Measurements from ENCODE around the gene RNF167.
"Not testable (repeated sequence)": the region's sequence is repeated elsewhere in the genome, so short reads cannot be mapped to it uniquely, and the experiment has no call there.

The RNF167 gene

DNA sequence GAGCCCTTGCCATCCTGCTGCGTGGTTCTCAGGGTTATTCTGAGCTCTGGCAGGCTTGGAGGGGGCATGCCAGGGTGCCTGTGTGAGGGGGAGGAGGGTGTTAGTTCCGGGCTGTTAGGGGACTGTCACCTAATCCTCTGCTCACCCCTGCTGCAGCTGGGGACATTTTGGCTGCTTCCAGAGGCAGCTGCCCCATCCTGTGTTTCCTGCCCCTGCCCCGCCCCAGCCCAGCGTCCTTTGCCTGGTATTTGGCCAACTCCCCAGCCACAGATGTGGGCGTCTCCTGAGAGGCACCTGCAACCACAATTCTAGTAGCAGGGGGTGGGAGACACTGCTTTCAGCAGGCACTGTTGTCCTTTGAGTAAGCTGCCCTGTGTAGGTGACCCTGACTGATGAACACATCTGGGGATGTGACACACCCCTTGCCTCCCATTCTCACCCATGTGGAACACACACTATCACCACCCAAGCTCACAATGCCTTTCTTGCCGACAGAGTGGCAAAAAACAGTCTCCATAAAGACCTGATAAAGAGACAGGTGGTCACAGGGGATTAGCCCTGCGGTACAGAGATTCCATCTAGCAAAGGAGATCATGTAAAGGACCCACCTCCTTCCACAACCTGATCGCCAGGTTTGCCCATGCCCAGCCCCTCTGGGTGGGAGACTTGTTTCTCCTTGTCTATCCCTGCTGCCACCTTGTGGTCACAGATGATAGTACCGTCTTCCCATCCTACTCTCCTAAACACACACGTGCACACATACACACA is 36.8 kb upstream of the RNF167 start, which contains the start of gene CHRNE:
CHRNE (minus strand) TSS at position 48 of the 768 bp plus-strand sequence; CDS start at position 13, 35 bp downstream.
- DNase-seq: peak; percentile 35

DNA sequence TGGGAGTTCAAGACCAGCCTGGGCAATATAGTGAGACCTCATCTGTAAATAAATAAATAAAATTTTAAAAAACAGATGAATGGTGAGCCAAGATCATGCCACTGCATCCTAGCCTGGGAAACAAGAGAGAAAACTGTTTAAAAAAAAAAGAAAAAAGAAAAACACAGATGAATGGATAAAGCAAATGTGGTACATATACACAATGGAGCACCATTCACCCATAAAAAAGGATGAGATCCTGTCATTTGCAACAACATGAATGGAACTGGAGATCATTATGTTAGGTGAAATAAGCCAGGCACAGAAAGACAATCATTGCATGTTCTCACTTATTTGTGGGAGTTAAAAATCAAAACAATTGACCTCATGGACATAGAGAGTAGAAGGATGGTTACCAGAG is 33.4 kb upstream of the RNF167 start:
- DNase-seq: not testable (repeated sequence)

DNA sequence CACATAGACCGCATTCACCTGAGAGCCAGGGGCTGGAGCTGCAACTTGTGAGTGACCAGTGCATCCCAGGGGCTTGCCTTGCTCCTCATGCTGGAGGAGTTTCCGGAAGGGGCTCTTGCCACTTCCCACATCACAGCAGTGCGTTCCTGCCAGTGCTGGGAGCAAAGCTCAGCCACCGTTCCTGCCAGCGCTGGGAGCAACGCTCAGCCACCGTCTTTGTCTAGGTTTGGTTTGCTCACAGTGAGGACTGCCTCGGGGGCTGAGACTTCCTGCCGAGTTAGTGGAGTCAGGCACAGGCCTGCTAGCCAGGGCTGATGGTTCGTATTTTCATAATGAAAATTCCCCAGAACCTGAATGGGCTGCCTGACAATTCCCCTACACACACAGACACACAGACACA is 31.8 kb upstream of the RNF167 start:
- DNase-seq: no peak

DNA sequence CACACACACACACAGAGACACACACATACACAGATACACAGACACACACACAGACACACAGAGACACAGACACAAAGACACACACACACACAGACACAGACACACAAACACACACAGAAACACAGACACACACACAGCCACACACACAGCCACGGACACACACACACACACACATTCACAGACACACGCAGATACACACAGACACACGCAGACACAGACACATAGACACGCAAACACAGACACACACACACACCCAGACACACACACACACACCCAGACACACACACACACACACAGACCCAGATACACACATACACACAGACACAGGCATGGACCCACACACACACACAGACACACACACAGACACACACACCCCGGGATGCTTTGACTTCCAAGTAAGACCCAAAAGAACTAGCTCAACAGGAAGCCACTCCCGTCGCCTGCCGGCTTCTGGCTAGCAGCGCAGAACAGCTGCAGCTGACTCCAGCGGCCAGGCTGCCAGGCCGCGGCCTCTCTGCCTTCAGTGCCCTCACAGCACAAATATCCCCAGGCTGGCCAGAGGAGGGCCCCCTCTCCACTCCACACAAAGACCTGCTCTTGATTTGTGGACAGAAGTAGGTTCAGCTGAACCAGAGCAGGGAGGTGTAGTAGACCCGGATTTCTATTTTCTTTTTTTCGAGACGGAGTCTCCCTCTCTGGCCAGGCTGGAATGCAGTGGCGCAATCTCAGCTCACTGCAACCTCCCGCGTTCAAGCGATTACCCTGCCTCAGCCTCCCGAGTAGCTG is 31.2 kb upstream of the RNF167 start:
- peak; percentile 90 for DNase-seq

DNA sequence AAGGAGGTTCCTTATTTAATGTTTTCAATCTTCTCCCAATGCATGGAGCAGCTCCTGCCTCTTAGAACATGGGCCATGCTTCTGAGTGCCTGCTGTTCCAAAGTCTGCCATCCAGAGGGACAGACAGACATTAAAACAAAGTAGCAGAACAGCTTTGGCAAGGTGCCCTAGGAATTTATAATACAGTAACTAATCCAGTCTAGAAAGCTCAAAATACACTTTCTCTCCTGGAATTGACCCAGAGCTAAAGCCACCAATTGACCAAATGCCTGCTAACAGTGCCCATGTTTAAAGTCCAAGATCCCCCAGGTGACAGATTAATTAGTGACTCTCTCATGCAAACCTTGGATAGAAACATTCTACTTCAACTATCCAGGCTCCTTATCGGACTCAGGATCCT is 26.1 kb upstream of the RNF167 start:
- peak; percentile 17 for DNase-seq

DNA sequence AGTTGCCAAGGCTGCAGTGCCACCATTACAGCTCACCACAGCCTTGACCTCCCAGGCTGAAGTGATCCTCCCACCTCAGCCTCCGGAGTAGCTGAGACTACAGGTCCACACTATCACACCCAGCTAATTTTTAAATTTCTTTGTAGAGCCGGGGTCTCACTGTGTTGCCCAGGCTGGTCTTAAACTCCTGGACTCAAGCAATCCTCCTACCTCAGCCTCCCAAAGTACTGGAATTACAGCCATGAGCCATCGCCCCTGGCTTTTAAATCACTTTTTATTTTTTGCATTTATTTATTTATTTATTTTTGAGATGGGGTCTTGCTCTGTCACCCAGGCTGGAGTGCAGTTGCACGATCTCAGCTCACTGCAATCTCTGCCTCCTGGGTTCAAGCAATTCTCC is 25.5 kb upstream of the RNF167 start:
- DNase-seq: not testable (repeated sequence)

DNA sequence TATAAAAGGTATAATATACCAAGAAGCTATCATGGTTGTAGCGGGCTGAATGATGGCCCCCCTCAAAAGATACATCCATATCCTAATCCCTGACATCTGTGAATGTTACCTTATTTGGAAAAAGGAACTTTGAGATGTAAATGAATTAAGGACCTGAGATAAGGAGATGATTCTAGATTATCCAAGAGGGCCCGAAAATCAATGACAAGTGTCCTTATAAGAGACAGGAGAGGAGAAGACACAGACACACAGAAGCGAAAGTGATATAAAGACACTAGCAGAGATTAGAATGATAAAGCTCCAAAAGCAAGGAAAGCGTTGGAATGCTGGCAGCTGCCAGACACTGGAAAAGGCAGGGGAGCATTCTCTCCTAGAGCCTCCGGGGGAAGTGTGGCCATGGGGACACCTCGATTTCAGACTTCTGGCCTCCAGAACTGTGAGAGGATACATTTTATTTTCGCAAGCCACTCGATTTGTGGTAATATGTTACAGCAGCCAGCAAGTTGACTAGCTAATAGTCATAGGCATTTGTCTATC is 20.5 kb upstream of the RNF167 start:
- DNase-seq: no peak

DNA sequence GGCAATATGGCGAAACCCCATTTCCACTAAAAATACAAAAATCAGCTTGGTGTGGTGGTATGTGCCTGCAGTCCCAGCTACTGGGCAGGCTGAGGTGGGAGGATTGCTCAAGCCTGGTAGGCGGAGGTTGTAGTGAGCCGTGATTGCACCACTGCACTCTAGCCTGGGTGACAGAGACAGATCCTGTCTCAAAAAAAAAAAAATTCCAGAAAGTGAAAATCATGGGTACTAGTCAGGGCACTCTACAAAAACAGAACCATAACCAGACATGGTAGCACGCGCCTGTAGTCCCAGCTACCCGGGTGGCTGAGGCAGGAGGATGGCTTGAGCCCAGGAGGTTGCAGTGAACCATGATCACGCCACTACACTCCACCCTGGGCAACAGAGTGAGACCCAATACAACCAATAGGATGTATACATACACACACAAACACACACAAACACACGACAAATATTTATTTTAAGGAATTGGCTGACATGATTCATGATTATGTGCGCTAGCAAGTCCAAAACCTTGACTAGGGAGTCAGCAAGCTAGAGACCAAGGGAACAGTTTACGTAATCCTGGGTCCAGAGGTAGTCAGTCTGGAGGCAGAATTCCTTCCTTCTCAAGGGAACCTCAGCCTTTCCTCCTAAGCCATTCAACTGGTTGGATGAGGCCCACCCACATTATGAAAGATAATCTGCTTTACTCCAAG is 19.6 kb upstream of the RNF167 start:
- peak; percentile 48 for DNase-seq

DNA sequence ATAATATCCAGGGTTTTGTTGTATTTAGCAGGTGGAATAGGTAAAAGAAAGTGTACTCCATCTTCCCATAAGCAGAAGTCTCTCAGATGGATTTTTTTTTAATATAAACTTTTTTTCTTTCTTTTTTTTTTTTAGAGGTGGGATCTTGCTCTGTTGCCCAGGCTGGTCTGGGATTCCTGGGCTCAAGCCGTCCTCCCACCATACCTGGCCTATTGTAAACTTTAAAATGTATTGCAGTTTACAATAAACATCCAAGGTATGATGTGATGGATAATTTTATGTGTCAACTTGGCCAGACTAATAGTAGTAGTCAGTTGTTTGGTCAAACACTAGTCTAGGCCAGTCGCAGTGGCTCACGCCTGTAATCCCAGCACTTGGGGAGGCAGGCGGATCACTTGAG is 18.7 kb upstream of the RNF167 start:
- DNase-seq: no peak

DNA sequence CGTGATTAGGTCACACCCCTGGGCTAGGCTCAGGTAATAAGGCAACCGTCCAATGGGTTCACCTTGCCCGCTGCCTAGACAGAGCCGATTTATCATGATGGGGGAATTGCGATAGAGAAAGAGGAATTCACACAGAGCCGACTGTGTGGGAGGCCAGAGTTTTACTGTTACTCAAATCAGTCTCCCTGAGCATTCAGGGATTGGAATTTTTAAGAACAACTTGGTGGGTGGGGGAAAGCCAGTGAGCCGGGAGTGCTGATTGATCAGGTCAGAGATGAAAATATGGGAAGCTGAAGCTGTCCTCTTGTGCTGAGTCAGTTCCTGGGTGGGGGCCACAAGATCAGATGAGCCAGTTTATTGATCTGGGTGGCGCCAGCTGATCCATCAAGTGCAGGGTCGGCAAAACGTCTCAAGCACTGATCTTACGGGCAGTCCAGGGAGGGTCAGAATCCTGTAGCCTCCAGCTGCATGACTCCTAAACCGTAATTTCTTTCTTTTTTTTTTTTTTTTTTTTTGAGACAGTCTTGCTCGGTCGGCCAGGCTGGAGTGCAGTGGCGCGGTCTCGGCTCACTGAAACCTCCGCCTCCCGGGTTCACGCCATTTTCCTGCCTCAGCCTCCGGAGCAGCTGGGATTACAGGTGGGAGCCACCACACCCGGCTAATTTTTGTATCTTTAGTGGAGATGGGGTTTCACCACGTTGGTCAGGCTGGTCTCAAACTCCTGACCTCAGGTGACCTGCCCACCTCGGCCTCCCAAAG is 13.3 kb upstream of the RNF167 start:
- not testable (repeated sequence) for DNase-seq

DNA sequence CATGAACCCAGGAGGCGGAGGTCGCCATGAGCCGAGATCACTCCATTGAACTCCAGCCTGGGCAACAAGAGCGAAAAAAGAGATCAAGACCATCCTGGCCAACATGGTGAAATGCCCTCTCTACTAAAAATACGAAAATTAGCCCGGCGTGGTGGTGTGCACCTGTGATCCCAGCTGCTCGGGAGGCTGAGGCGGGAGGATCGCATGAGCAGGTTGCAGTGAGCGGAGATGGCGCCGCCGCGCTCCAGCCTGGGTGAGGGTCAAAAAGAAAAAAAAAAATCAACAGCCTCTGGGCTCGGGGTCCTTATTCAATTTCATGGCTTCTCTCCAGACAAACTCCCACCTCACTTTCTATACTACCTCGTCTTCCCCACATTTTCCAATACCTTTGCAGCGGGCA is 11.2 kb upstream of the RNF167 start:
- no peak for DNase-seq

DNA sequence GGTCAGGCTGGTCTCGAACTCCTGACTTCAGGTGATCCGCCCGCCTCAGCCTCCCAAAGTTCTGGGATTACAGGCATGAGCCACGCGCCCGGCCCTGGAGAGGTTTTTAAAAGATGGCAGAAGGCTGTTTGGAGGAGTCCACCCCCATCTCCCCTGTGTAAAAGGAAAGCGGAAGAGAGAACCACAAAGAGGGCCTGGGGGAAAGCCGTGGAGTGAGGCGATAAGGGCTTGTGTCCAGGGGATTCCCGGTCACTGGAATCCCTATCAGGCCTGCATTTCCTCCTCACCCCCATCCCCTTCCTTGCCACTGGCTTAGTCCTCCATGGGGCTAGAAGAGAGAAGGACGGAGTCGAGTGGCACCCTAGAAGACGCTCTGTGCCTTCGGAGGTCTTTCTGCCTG is 8.1 kb upstream of the RNF167 start, which contains the start of gene GP1BA:
GP1BA (plus strand) TSS at position 315 of the 400 bp plus-strand sequence. CDS start 328 bp downstream, outside the sequence.
- no peak for DNase-seq

DNA sequence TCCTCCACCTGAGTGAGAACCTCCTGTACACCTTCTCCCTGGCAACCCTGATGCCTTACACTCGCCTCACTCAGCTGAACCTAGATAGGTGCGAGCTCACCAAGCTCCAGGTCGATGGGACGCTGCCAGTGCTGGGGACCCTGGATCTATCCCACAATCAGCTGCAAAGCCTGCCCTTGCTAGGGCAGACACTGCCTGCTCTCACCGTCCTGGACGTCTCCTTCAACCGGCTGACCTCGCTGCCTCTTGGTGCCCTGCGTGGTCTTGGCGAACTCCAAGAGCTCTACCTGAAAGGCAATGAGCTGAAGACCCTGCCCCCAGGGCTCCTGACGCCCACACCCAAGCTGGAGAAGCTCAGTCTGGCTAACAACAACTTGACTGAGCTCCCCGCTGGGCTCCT is 7.3 kb upstream of the RNF167 start:
- DNase-seq: no peak

DNA sequence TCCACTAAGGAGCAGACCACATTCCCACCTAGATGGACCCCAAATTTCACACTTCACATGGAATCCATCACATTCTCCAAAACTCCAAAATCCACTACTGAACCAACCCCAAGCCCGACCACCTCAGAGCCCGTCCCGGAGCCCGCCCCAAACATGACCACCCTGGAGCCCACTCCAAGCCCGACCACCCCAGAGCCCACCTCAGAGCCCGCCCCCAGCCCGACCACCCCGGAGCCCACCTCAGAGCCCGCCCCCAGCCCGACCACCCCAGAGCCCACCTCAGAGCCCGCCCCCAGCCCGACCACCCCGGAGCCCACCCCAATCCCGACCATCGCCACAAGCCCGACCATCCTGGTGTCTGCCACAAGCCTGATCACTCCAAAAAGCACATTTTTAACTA is 6.4 kb upstream of the RNF167 start:
- DNase-seq: no peak

DNA sequence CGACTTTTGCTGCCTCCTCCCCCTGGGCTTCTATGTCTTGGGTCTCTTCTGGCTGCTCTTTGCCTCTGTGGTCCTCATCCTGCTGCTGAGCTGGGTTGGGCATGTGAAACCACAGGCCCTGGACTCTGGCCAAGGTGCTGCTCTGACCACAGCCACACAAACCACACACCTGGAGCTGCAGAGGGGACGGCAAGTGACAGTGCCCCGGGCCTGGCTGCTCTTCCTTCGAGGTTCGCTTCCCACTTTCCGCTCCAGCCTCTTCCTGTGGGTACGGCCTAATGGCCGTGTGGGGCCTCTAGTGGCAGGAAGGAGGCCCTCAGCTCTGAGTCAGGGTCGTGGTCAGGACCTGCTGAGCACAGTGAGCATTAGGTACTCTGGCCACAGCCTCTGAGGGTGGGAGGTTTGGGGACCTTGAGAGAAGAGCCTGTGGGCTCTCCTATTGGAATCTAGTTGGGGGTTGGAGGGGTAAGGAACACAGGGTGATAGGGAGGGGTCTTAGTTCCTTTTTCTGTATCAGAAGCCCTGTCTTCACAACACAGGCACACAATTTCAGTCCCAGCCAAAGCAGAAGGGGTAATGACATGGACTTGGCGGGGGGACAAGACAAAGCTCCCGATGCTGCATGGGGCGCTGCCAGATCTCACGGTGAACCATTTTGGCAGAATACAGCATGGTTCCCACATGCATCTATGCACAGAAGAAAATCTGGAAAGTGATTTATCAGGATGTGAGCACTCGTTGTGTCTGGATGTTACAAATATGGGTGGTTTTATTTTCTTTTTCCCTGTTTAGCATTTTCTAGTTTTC is 5.7 kb upstream of the RNF167 start:
- DNase-seq: peak; percentile 57

DNA sequence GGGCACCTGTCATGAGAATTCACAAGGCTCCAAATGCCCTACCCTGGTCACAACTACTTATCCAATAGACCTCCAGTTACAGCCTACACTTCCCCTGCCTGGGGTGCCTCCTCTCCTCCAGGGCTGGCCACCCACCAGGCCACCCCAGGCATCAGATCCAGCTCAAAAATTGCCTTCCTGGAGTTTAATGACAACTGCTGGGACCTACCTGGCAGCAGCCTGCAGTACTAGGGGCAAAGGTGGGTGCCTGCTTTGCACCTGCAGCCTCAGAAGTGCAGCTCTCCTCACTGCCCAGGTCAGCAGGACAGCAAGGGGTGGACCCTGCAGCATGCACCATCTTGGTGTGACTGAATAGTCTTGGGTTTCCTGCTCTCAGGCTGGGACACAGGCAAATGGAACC is 4.4 kb upstream of the RNF167 start:
- no peak for DNase-seq

DNA sequence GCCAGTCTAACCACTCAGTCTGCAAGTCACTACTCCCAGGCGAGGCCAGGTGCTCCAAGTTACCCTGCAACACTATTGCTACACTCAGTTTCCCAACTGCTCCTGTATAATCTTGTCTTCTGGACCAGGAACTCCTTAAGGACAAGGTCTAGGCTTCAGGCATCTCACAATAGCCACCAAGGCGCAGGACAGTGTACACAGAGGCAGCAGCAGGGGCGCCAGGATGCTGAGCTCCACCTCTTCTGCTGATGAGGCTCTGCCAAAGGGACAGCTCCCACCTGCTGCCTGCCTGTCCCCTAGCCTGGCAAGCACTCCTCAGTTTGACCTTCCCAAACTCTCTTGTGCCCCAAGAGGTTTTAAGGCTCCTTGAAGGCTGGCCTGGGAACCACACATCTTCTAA is 3.6 kb upstream of the RNF167 start:
- no peak for DNase-seq

DNA sequence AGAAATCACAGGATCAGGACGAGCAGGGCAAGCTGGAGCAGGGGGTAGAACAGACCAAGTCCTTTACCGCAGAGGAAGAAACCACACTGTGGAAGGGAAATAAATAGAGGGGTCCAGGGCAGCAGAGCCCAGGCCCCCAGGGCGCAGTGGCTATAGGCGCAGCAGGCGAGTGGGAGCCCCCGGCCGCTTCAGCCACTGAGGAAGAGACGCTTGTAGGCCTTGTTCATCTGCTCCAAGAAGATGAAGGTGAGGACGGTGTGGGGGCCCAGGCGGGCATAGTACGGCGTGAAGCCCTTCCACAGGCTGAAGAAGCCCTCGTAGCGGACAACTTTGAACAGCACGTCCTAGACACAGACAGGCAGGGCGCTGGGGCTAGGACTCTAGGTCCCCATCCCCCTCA is 2.5 kb upstream of the RNF167 start:
- no peak for DNase-seq

DNA sequence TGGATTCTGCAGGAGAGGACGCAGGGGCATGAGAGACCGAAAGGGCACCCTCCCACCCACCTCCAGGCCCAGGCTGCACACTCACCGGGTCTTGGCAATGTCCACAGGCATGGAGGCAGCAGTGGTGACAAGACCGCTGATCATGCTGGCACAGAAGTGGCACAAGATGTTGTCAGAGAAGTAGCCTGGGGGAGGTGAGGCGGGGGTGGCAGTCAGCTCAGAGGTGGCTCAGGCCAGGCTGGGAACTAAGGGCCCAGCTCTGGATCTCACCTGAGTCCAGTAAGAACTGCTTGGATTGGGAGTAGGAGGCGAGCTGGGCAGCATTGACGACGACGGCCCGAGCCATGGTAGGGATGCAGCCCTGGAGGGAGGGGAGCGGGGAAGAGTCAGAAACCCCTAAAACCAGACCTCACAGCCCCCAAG is 2.0 kb upstream of the RNF167 start:
- no peak for DNase-seq

DNA sequence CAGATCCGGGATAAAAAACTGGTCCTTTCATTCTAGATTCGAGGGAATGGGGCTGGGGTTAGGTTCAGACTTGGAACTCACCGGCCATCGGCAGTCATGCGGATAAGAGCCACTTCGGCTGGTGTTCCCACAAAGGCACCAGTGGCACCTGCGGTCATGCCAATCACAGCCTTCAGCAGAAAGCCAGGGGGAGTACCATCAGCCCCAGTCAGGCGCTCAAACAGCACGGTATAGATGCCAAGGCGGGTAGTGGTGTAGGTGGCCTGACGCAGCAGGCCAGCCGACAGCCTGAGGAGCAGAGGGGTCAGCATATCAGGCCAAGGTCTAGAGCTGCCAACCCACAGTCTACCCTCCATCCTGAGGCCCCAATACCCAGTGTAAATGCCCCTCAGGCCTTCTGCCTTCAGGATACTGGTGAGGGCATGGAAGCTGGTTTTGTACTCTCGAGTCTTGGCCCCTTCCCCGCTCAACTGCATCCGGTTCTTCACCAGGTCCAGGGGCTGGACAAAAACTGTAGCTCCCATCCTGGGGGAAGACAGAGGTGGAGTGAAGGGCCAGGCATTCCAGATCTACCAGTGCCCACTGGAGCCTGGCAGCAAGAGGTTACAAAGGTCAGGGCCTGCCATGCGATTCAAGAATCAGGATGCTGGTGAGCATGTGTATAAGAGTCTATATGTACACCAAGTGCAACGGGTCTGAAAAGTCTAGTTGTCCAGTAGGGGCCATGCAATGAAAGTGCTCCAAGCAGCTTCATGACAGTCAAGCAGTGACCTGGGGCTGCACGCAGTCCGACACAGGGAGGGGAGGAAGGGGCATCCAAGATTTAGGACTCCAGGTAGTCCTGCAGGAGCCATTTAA is 1.2 kb upstream of the RNF167 start:
- no peak for DNase-seq

DNA sequence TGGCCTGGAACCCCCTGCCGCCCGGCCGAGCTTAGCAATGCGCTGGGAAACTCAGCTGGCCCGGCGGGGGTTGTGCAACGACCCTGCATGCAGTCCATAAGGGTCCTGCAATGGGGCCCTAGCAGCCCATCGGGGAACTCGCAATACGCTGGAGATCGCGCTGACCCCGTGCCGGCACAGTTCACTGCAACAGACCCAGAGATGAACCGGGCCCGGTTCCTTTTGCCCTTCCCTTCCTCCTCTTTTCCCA is 597 bp upstream of the RNF167 start:
- DNase-seq: no peak

Data from HCEC 1CT (cell line).